Neural progenitor cell (in vitro differentiated cells): ENCODE measurements around the gene RETN. TPM values are rescaled to one million over a fixed set of nuclear protein-coding genes. Genes with fewer than 3 reads are reported as not detected.

ENCODE experiments used
- DNase-seq: peaks from one replicate; pipeline ENCODE4 v3.0.0-alpha.2; 2016; ENCODE audit warnings: low spot score
- H2AFZ ChIP-seq: fragments of 200-600 bp; sonication (generic); replicated peaks from 2 replicates; pipeline ENCODE4 v1.6.1; 2016; ENCODE audit warnings: antibody characterized with exemption
- H3F3A ChIP-seq: fragments of 200-600 bp; sonication (generic); 2 replicates; pipeline ENCODE4 v1.6.1; 2016; ENCODE audit warnings: antibody characterized with exemption, low read depth
- H3K27ac ChIP-seq: fragments of 200-600 bp; sonication (generic); 2 replicates; pipeline ENCODE4 v1.5.1; 2016; ENCODE audit warnings: mild to moderate bottlenecking
- H3K27me3 ChIP-seq: fragments of 200-600 bp; sonication (generic); 2 replicates; pipeline ENCODE4 v1.6.1; 2016; ENCODE audit warnings: mild to moderate bottlenecking, moderate library complexity
- H3K36me3 ChIP-seq: fragments of 200-600 bp; sonication (generic); 2 replicates; pipeline ENCODE4 v1.5.1; 2016
- H3K4me1 ChIP-seq: fragments of 200-600 bp; sonication (generic); 2 replicates; pipeline ENCODE4 v1.6.1; 2016; ENCODE audit warnings: mixed run types
- H3K4me2 ChIP-seq: fragments of 200-600 bp; sonication (generic); 2 replicates; pipeline ENCODE4 v1.6.1; 2016
- H3K4me3 ChIP-seq: fragments of 200-600 bp; sonication (generic); 2 replicates; pipeline ENCODE4 v1.5.1; 2016
- H3K79me2 ChIP-seq: fragments of 200-600 bp; sonication (generic); 2 replicates; pipeline ENCODE4 v1.6.1; 2016; ENCODE audit warnings: low read depth
- H3K9ac ChIP-seq: fragments of 200-600 bp; sonication (generic); 2 replicates; pipeline ENCODE4 v1.6.1; 2016
- H3K9me3 ChIP-seq: fragments of 200-600 bp; sonication (generic); 2 replicates; pipeline ENCODE4 v1.5.1; 2016; ENCODE audit warnings: low read depth
- H4K20me1 ChIP-seq: fragments of 200-600 bp; sonication (generic); 2 replicates; pipeline ENCODE4 v1.6.1; 2016; ENCODE audit warnings: low read depth
- H3K27ac Mint-ChIP-seq: 3 replicates; pipeline ENCODE4 v1.8.0; 2021; ENCODE audit warnings: mixed read lengths
- H3K27me3 Mint-ChIP-seq: 2 replicates; pipeline ENCODE4 v1.8.0; 2022; ENCODE audit warnings: low read depth, mild to moderate bottlenecking, inconsistent platforms, moderate library complexity, mixed read lengths; ENCODE audit not compliant: insufficient read depth
- H3K36me3 Mint-ChIP-seq: 3 replicates; pipeline ENCODE4 v1.8.0; 2021; ENCODE audit warnings: mixed read lengths
- H3K4me1 Mint-ChIP-seq: 3 replicates; pipeline ENCODE4 v1.8.0; 2021; ENCODE audit warnings: mixed read lengths
- H3K4me3 Mint-ChIP-seq: 3 replicates; pipeline ENCODE4 v1.8.0; 2021; ENCODE audit warnings: mild to moderate bottlenecking, moderate library complexity, mixed read lengths
- H3K9me3 Mint-ChIP-seq: 3 replicates; pipeline ENCODE4 v1.8.0; 2020; ENCODE audit warnings: mixed read lengths
- CTCF ChIP-seq: fragments of 200-600 bp; sonication (generic); IDR thresholded peaks from 2 replicates; pipeline ENCODE4 v1.5.1; 2017; ENCODE audit warnings: antibody characterized with exemption, mild to moderate bottlenecking
- EZH2 ChIP-seq: fragments of 200-600 bp; sonication (generic); IDR thresholded peaks from 2 replicates; pipeline ENCODE4 v1.6.1; 2017; ENCODE audit warnings: antibody characterized with exemption, mild to moderate bottlenecking, moderate library complexity
- EZH2phosphoT487 ChIP-seq: fragments of 200-600 bp; sonication (generic); IDR thresholded peaks from 2 replicates; pipeline ENCODE4 v1.6.1; 2017; ENCODE audit warnings: antibody characterized with exemption
- total RNA-seq: library from RNA; depleted of rRNA; stranded (reverse); fragments of >200 nt; gene quantifications from 2 replicates; pipeline ENCODE4 v1.2.3, GENCODE V29; 2015; ENCODE audit warnings: low replicate concordance

The RETN gene
- total RNA-seq, 1 donor from 2014 or later: not detected

DNA sequence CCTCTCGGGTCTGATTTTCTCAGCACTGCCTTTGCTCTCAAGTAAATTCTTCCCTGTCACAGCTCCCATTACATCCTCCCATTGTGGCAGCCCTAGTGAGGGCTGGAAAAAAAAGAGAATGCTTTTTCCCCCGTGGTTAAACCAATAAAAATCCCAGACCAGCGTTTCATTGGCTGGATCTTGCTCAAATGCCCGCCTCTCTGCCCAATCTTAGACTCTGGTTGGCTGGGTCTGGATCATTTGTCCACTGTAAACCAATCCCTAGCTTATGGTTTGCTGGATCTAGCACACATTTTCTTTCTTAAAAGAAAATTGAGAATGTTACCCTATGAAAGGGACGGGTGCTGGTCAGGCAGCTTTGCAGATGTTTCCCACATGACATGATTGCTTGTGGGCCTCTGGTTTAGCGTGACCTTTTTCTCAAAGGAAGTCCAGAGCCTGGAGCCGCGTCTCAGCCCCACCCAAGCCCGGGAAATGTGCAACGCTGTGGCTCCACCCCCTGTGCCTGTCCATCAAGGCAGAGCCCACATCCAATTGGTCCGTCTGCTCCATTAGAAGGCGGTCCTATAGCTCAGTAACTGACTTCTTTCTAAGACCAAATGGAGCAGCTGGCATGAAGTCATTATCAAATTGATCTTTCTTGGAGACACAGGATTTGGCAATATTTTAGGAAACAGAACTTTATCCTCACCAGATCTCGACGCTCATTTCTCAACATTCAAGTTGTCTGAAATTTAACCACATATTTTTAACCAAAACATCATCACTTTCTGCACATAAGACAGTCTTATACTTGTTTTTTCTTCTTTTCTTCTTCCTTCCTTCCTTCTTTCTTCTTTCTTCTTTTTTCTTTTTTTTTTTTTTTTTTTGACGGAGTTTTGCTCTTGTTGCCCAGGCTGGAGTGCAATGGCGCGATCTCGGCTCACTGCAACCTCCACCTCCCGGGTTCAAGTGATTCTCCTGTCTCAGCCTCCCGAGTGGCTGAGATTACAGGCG, 5.5 kb downstream of the RETN start:
- Histone ChIP-seq H3F3A (peaks cover 4% of the 10 kb centered on the region), H3K27ac (no peak overlapping the region), H3K36me3 (no peaks in the 10 kb centered on the region), H3K79me2 (no peaks in the 10 kb centered on the region), H3K9ac (no peak overlapping the region), H4K20me1 (no peaks in the 10 kb centered on the region), H3K4me2 (no peak overlapping the region), H3K9me3 (no peaks in the 10 kb centered on the region), H3K4me1 (peaks cover 7% of the 10 kb centered on the region), H3K4me3 (no peak overlapping the region), H2AFZ (peak overlapping the region; percentile 34), H3K27me3 (peaks cover 99% of the 10 kb centered on the region)
- peaks cover 2% of the 10 kb centered on the region for H3K9me3 Mint-ChIP-seq
- H3K27me3 Mint-ChIP-seq: peaks cover 51% of the 10 kb centered on the region
- peak; percentile 71 for DNase-seq
- H3K4me1 Mint-ChIP-seq: peaks cover 8% of the 10 kb centered on the region
- no peak overlapping the region for H3K27ac Mint-ChIP-seq
- H3K4me3 Mint-ChIP-seq: no peak overlapping the region
- no peak for TF ChIP-seq EZH2phosphoT487
- TF ChIP-seq CTCF: no peak
- TF ChIP-seq EZH2: no peak
- H3K36me3 Mint-ChIP-seq: no peaks in the 10 kb centered on the region

DNA sequence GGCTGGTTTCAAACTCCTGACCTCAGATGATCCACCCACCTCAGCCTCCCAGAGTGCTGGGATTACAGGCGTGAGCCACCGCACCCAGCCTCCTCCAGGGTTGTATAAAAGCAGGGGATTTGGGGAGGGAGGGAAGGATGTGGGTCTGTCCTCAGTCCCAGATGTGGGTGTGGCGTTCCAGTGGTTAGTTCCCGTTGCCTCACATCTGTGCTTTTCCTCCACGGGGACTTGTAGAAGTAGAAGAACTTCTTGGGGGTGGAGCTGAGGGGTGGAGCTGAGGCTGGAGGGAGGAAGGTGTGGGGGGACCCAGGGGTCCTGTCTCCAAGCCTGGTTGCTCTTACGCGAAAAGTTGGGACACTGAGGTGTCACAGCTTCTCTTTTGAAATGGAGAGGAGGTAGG, 7.5 kb downstream of the RETN start:
- H3K27me3 ChIP-seq: peaks cover 88% of the 10 kb centered on the region
- no peaks in the 10 kb centered on the region for H3K36me3 ChIP-seq
- Mint-ChIP-seq H3K36me3 (no peaks in the 10 kb centered on the region), H3K27me3 (peaks cover 42% of the 10 kb centered on the region), H3K27ac (no peak overlapping the region), H3K4me3 (no peak overlapping the region), H3K9me3 (peaks cover 2% of the 10 kb centered on the region), H3K4me1 (peaks cover 9% of the 10 kb centered on the region)
- no peak overlapping the region for H3K4me2 ChIP-seq
- TF ChIP-seq EZH2phosphoT487 (no peak), CTCF (no peak), EZH2 (no peak)
- no peaks in the 10 kb centered on the region for H3F3A ChIP-seq
- no peak overlapping the region for H3K4me3 ChIP-seq
- no peaks in the 10 kb centered on the region for H4K20me1 ChIP-seq
- no peak overlapping the region for H3K27ac ChIP-seq
- H3K4me1 ChIP-seq: no peaks in the 10 kb centered on the region
- no peak overlapping the region for H2AFZ ChIP-seq
- H3K79me2 ChIP-seq: peaks cover 6% of the 10 kb centered on the region
- no peaks in the 10 kb centered on the region for H3K9me3 ChIP-seq
- no peak overlapping the region for H3K9ac ChIP-seq
- DNase-seq: no peak

- no peaks in the 10 kb centered on the region for H3K9me3 ChIP-seq
- no peak within 1 kb of the TSS for H2AFZ ChIP-seq
- H3K27ac Mint-ChIP-seq: no peak within 1 kb of the TSS
- DNase-seq: no peak
- no peak within 1 kb of the TSS for H3K4me2 ChIP-seq
- H3K36me3 ChIP-seq: no peaks in the 10 kb centered on the region
- H3K9me3 Mint-ChIP-seq: peaks cover 2% of the 10 kb centered on the region
- H3K4me1 ChIP-seq: no peaks in the 10 kb centered on the region
- H3K27ac ChIP-seq: no peak within 1 kb of the TSS
- H3K27me3 ChIP-seq: peaks cover 83% of the 10 kb centered on the region
- H3K27me3 Mint-ChIP-seq: peaks cover 37% of the 10 kb centered on the region
- H3K36me3 Mint-ChIP-seq: no peaks in the 10 kb centered on the region
- no peak within 1 kb of the TSS for H3K4me3 ChIP-seq
- H4K20me1 ChIP-seq: peaks cover under 1% of the 10 kb centered on the region
- H3K79me2 ChIP-seq: peaks cover 11% of the 10 kb centered on the region
- TF ChIP-seq EZH2phosphoT487 (no peak), CTCF (no peak), EZH2 (no peak)
- no peaks in the 10 kb centered on the region for H3F3A ChIP-seq
- H3K4me3 Mint-ChIP-seq: no peak within 1 kb of the TSS
- H3K4me1 Mint-ChIP-seq: peaks cover 12% of the 10 kb centered on the region
- H3K9ac ChIP-seq: no peak within 1 kb of the TSS
Observed at GRCh38 chr19:7676854-7677253, 8.0 kb downstream of the RETN start, which contains the start of gene MCEMP1. TSS of gene MCEMP1 (plus strand) at chr19:7677090. CDS start at chr19:7677121, 31 bp downstream.
